Fibroblast of lung (primary cell): ENCODE data around the gene CDC42EP5.

Experiments
- CTCF ChIP-seq, 2 donors: IDR thresholded peaks in 1 of 2; conservative IDR thresholded peaks in 1 of 2; 1 replicate in 1 of 2; 2 replicates in 1 of 2; pipeline ENCODE4 v1.5.1; 2011 to 2012; ENCODE audit warnings: low read length in 2 of 2, control low read depth in 1 of 2, inconsistent platforms in 1 of 2, low read depth in 1 of 2, mild to moderate bottlenecking in 1 of 2
- EZH2 ChIP-seq: IDR thresholded peaks from 2 replicates; pipeline ENCODE4 v1.5.1; 2012; ENCODE audit warnings: low read length, control low read depth, mild to moderate bottlenecking; ENCODE audit errors: missing control alignments

GRCh38 chr19:54434873-54435214 lies 38.3 kb downstream of the CDC42EP5 start:
- TF ChIP-seq CTCF (conservative IDR thresholded peaks at IDR 0.05 in 1 of 2, IDR thresholded peaks at IDR 0.05 in 1 of 2; ENCODE audit: low read depth in 1 of 2, low read length in 2 of 2) (no peak), EZH2 (no peak)
